Keratinocyte (primary cell): ENCODE data around the gene TAGLN3. TPM values are rescaled to one million over a fixed set of nuclear protein-coding genes. Genes with fewer than 3 reads are reported as not detected.

ENCODE experiments used
- DNase-seq: peaks from one replicate; pipeline ENCODE4 v3.0.0-alpha.2; 2011; ENCODE audit warnings: low read depth, missing footprints, low spot score
- FAIRE-seq: peaks from 2 replicates; lab custom pipeline; 2011; peaks lifted over from hg19 to GRCh38; lab: Jason Lieb, UNC
- H2AFZ ChIP-seq: 2 replicates; pipeline ENCODE4 v1.6.0; 2012; ENCODE audit warnings: low read length, control low read depth, inconsistent platforms; ENCODE audit not compliant: control insufficient read depth
- H3K27ac ChIP-seq: 2 replicates; pipeline ENCODE4 v1.5.1; 2011; ENCODE audit warnings: low read length; ENCODE audit not compliant: control insufficient read depth, insufficient read depth
- H3K27me3 ChIP-seq: 3 replicates; pipeline ENCODE4 v1.6.0; 2011; ENCODE audit warnings: low read length; ENCODE audit not compliant: control insufficient read depth, insufficient read depth; ENCODE audit errors: extremely low read depth
- H3K36me3 ChIP-seq, 2 experiments: 2 replicates in 1 of 2; 3 replicates in 1 of 2; pipeline ENCODE4 v1.5.1; 2011; ENCODE audit warnings: low read length in 2 of 2, mild to moderate bottlenecking in 1 of 2; ENCODE audit not compliant: control insufficient read depth in 2 of 2, insufficient read depth in 2 of 2; ENCODE audit errors: extremely low read depth in 1 of 2
- H3K4me1 ChIP-seq: 3 replicates; pipeline ENCODE4 v1.5.1; 2011; ENCODE audit warnings: low read length; ENCODE audit not compliant: control insufficient read depth, insufficient read depth; ENCODE audit errors: extremely low read depth
- H3K4me2 ChIP-seq: 3 replicates; pipeline ENCODE4 v1.6.0; 2011; ENCODE audit warnings: low read depth, low read length; ENCODE audit not compliant: control insufficient read depth, insufficient read depth; ENCODE audit errors: extremely low read depth
- H3K4me3 ChIP-seq, 3 experiments: fragments of 200-600 bp in 1 of 3; sonication (generic) in 1 of 3; 2 replicates in 2 of 3; 3 replicates in 1 of 3; pipeline ENCODE4 v1.5.1; 2011 to 2016; ENCODE audit warnings: low read length in 3 of 3, mild to moderate bottlenecking in 3 of 3, control low read depth in 2 of 3, inconsistent platforms in 1 of 3, low read depth in 1 of 3, mixed read lengths in 1 of 3, mixed run types in 1 of 3, moderate library complexity in 1 of 3; ENCODE audit not compliant: control insufficient read depth in 2 of 3, insufficient read depth in 2 of 3; ENCODE audit errors: extremely low read depth in 1 of 3
- H3K79me2 ChIP-seq: 2 replicates; pipeline ENCODE4 v1.6.0; 2012; ENCODE audit warnings: low read length; ENCODE audit not compliant: control insufficient read depth, insufficient read depth
- H3K9ac ChIP-seq: 3 replicates; pipeline ENCODE4 v1.6.0; 2011; ENCODE audit warnings: low read length; ENCODE audit not compliant: control insufficient read depth, insufficient read depth; ENCODE audit errors: extremely low read depth
- H3K9me1 ChIP-seq: 3 replicates; pipeline ENCODE4 v1.6.0; 2011; ENCODE audit warnings: low read length; ENCODE audit not compliant: control insufficient read depth, insufficient read depth; ENCODE audit errors: extremely low read depth
- H3K9me3 ChIP-seq: 2 replicates; pipeline ENCODE4 v1.5.1; 2012; ENCODE audit warnings: low read depth, low read length; ENCODE audit not compliant: control insufficient read depth
- H4K20me1 ChIP-seq: 3 replicates; pipeline ENCODE4 v1.6.0; 2011; ENCODE audit warnings: low read length; ENCODE audit not compliant: control insufficient read depth, insufficient read depth; ENCODE audit errors: extremely low read depth
- EZH2 ChIP-seq: IDR thresholded peaks from one replicate; pipeline ENCODE4 v1.6.1; 2012; ENCODE audit warnings: inconsistent platforms, mild to moderate bottlenecking, low read length, moderate library complexity
- dilution Hi-C: fragments of 300-500 bp; cut with MboI; formaldehyde crosslinking; loops from one replicate; pipeline ENCODE4 v1.7.0; 2020; ENCODE audit warnings: low sequenced_read_pairs; ENCODE audit not compliant: extremely low pct_ligation_motif_present
- polyA plus RNA-seq, 5 experiments: library from polyadenylated mRNA; depleted of rRNA in 3 of 5; stranded (reverse) in 3 of 5; stranded (forward) in 1 of 5; unstranded in 1 of 5; fragments of >200 nt; gene quantifications; 1 replicate in 1 of 5; 2 replicates in 3 of 5; 3 replicates in 1 of 5; pipeline versions ENCODE4 v1.2.1 to v1.2.3, GENCODE V29; 2011 to 2012; ENCODE audit warnings: missing spikeins in 2 of 5, low read depth in 1 of 5, low replicate concordance in 1 of 5
- TF ChIP-seq, protein P1 (sequence below), 3 experiments: IDR thresholded peaks in 1 of 3; conservative IDR thresholded peaks in 1 of 3; optimal IDR thresholded peaks in 1 of 3; 2 replicates in 2 of 3; 3 replicates in 1 of 3; pipeline versions ENCODE3 to v1.5.1; 2011; ENCODE audit warnings: low read length in 3 of 3, mild to moderate bottlenecking in 3 of 3, moderate library complexity in 2 of 3, control low read depth in 1 of 3, inconsistent platforms in 1 of 3; ENCODE audit not compliant: insufficient read depth in 2 of 3; ENCODE audit errors: extremely low read depth in 1 of 3

TAGLN3 gene
- polyA plus RNA-seq, 1 donor (not counting 4 experiments of a cell fraction or from before 2014, with no cell fraction given), result 8.9 TPM

DNA sequence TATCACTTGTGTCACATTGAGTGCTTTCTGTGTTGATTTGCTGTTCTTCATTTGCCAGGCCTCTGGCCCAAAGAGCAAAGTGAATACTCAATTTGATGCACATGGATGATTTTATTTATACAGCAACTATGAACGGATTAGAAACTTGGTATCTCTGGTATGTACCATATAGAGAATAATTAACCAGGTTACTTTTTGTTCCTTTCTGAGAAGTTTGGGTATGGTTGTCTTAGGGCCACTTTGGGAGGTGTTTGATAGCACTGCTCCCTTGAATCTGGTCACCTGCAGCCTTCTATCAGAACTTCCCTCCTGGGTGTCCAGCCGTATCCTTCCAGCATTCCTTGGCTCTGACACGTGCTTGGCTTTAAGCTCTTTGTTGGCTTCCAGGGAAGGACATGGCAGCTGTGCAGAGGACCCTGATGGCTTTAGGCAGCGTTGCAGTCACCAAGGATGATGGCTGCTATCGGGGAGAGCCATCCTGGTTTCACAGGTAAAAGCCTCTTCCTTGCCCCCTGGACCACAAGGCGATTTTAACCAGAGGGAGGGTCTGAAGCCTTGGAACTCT is 12.7 kb downstream of the TAGLN3 start:
- no peak overlapping the region for H3K9ac ChIP-seq
- DNase-seq, result no peak

DNA sequence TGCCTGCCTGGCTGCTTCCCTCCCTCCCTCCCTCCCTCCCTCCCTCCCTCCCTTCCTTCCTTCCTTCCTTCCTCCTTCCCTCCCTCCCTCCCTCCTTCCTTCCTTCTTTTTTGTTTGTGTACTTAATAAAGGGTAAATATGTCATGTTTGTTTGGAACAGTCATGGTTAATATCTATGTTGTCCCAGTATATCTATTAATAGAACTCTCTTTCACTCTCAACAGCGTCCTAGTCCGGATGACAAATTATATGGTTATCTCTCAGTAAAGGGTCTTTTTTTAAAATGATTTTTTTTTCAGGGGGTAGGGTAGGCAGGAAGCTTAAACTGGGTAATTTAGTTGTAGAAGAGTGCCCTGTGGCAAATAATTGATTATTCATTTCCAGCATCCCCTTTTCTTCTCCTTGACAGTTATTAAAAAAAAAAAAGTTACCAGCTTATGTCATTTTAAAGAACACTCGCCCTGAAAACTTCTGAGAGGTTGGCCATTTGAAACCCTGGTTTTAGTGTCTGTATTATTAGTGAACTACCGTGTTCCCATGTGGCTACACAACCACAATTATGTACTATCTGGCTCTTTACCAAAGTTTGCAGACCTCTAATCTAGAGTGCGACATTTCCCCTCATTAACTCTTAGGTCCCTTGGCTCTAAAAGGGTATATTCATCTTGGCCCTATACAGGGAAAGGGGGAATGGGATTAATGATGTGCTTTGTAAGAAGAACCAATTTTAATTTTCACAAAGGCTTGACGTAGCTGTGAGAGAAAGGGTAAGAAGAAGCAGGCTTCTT is 13.7 kb downstream of the TAGLN3 start:
- H3K27ac ChIP-seq, result no peak overlapping the region
- no peak overlapping the region for H2AFZ ChIP-seq
- dilution Hi-C loops, result no loop called here
- FAIRE-seq (no peak), DNase-seq (no peak)
- no peaks in the 10 kb centered on the region for H3K79me2 ChIP-seq
- H3K27me3 ChIP-seq, result no peaks in the 10 kb centered on the region
- no peaks in the 10 kb centered on the region for H3K36me3 ChIP-seq
- no peaks in the 10 kb centered on the region for H3K9me3 ChIP-seq
- peaks cover 8% of the 10 kb centered on the region for H3K4me1 ChIP-seq
- H3K9ac ChIP-seq, result no peak overlapping the region
- H3K9me1 ChIP-seq, result no peaks in the 10 kb centered on the region
- no peak overlapping the region for H3K4me3 ChIP-seq
- no peak overlapping the region for H3K4me2 ChIP-seq
- no peaks in the 10 kb centered on the region for H4K20me1 ChIP-seq
- TF ChIP-seq EZH2, result no peak
- TF ChIP-seq, protein P1, sequence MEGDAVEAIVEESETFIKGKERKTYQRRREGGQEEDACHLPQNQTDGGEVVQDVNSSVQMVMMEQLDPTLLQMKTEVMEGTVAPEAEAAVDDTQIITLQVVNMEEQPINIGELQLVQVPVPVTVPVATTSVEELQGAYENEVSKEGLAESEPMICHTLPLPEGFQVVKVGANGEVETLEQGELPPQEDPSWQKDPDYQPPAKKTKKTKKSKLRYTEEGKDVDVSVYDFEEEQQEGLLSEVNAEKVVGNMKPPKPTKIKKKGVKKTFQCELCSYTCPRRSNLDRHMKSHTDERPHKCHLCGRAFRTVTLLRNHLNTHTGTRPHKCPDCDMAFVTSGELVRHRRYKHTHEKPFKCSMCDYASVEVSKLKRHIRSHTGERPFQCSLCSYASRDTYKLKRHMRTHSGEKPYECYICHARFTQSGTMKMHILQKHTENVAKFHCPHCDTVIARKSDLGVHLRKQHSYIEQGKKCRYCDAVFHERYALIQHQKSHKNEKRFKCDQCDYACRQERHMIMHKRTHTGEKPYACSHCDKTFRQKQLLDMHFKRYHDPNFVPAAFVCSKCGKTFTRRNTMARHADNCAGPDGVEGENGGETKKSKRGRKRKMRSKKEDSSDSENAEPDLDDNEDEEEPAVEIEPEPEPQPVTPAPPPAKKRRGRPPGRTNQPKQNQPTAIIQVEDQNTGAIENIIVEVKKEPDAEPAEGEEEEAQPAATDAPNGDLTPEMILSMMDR (optimal IDR thresholded peaks at IDR 0.05 in 1 of 3, IDR thresholded peaks at IDR 0.05 in 1 of 3, conservative IDR thresholded peaks at IDR 0.05 in 1 of 3; ENCODE audit: extremely low read depth in 1 of 3, insufficient read depth in 2 of 3, low read length in 3 of 3), result no peak

More for the DNA sequence above, 12.7 kb downstream of the TAGLN3 start:
- TF ChIP-seq, protein P1 (optimal IDR thresholded peaks at IDR 0.05 in 1 of 3, IDR thresholded peaks at IDR 0.05 in 1 of 3, conservative IDR thresholded peaks at IDR 0.05 in 1 of 3; ENCODE audit: extremely low read depth in 1 of 3, insufficient read depth in 2 of 3, low read length in 3 of 3), result no peak
- no peak for TF ChIP-seq EZH2
- no peaks in the 10 kb centered on the region for H3K36me3 ChIP-seq
- no peak overlapping the region for H3K27ac ChIP-seq
- dilution Hi-C loops, result no loop called here
- H3K27me3 ChIP-seq, result no peaks in the 10 kb centered on the region
- no peak overlapping the region for H3K4me3 ChIP-seq
- H3K79me2 ChIP-seq, result no peaks in the 10 kb centered on the region
- peaks cover 8% of the 10 kb centered on the region for H3K4me1 ChIP-seq
- no peak for FAIRE-seq
- no peaks in the 10 kb centered on the region for H4K20me1 ChIP-seq
- H2AFZ ChIP-seq, result no peak overlapping the region
- no peak overlapping the region for H3K4me2 ChIP-seq
- H3K9me3 ChIP-seq, result no peaks in the 10 kb centered on the region
- no peaks in the 10 kb centered on the region for H3K9me1 ChIP-seq
